ENCODE results near the gene INAFM2. TPM values are rescaled to one million over a fixed set of nuclear protein-coding genes. Genes with fewer than 3 reads are reported as not detected.

INAFM2 gene
- total RNA-seq, 1 donor from 2014 or later: 11.5 TPM

DNA sequence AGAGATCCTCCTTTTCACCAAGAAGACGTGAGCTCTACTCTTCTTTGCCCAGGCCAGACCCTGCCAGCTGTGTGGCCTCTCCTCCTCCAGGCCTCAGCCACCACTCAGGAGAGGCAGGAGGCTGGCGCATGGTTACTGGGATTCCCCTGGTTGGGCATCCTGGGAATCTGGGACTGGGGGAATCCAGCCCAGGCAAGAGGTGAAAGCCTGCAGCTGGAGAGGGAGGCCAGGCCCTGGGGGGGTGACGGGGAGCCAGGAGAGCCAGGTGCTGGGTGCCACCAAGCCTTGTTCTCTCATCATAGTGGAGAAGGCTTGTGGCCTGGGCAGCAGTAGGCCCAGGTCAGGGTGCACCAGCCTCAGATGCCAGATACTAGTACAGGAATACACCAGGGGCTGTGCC lies 11.0 kb downstream of the INAFM2 start:
- Histone ChIP-seq H3K9me3 (ENCODE audit: control insufficient read depth in 3 of 3, low read length in 3 of 3) (no peaks in the 10 kb centered on the region), H3K27me3 (ENCODE audit: control insufficient read depth in 3 of 3, insufficient read depth in 3 of 3, low read length in 3 of 3) (no peaks in the 10 kb centered on the region), H3K4me1 (ENCODE audit: control insufficient read depth in 3 of 3, insufficient read depth in 3 of 3, low read length in 3 of 3) (peaks cover 62 to 87% (median 75%) of the 10 kb centered on the region in 3 donors), H3K36me3 (ENCODE audit: control insufficient read depth in 3 of 3, insufficient read depth in 3 of 3, low read length in 3 of 3) (peaks cover 18 to 33% (median 19%) of the 10 kb centered on the region in 3 donors), H3K9ac (ENCODE audit: low read depth in 1 of 3, low read length in 3 of 3) (peak overlapping the region in 1 of 3 donors; percentile 66), H3K27ac (ENCODE audit: low read depth, low read length) (peak overlapping the region; percentile 73), H3K4me3 (ENCODE audit: low read length in 3 of 3) (no peak overlapping the region)

DNA sequence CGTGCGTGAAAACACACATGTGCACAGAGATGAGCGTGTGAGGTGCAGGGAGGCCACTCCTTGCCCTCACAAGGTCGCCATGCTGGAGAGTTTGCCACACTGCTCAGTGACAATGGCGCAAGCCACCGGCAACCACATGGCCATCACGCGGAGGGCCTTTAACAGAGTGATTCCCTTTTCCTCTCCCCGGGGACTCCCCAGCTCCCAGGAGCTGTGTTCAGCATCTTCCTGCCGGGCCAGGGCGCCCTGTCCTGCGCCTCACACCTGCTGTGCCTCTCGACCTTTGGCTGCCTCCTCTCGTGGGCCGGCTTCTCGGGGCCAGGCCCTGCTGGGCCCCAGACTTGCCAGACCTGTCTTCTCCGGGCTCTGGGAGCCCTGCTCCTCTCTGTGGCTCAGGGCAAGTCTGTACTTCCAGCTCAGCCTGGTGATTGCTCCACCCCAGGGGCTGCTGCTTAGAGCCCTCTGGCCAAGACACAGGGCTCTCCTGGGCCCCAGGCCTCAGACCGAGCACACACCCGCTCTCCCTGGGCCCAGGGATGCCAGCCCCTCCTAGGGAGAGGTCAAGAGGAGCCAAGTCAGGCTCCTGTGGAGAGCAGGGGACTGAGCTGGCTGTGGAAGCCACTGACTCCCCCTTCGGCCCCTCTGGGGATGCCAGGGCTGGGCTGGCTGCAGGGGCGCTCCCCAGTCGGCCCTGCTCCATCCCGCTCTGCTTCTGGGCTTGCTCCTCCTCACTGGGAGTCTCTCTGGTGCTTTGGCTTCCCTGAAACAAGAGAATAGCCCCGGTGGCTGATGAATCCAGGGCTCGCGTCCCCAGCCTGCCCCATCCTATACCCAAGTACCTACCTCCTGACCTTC lies 11.7 kb downstream of the INAFM2 start:
- Histone ChIP-seq H3K9me3 (ENCODE audit: control insufficient read depth in 3 of 3, low read length in 3 of 3) (no peaks in the 10 kb centered on the region), H3K9ac (ENCODE audit: low read depth in 1 of 3, low read length in 3 of 3) (peak overlapping the region in 2 of 3 donors; percentile 22 to 66), H3K4me1 (ENCODE audit: control insufficient read depth in 3 of 3, insufficient read depth in 3 of 3, low read length in 3 of 3) (peaks cover 67 to 90% (median 79%) of the 10 kb centered on the region in 3 donors), H3K27ac (ENCODE audit: low read depth, low read length) (peak overlapping the region; percentile 73), H3K4me3 (ENCODE audit: low read length in 3 of 3) (no peak overlapping the region), H3K27me3 (ENCODE audit: control insufficient read depth in 3 of 3, insufficient read depth in 3 of 3, low read length in 3 of 3) (no peaks in the 10 kb centered on the region), H3K36me3 (ENCODE audit: control insufficient read depth in 3 of 3, insufficient read depth in 3 of 3, low read length in 3 of 3) (peaks cover 18 to 33% (median 19%) of the 10 kb centered on the region in 3 donors)

DNA sequence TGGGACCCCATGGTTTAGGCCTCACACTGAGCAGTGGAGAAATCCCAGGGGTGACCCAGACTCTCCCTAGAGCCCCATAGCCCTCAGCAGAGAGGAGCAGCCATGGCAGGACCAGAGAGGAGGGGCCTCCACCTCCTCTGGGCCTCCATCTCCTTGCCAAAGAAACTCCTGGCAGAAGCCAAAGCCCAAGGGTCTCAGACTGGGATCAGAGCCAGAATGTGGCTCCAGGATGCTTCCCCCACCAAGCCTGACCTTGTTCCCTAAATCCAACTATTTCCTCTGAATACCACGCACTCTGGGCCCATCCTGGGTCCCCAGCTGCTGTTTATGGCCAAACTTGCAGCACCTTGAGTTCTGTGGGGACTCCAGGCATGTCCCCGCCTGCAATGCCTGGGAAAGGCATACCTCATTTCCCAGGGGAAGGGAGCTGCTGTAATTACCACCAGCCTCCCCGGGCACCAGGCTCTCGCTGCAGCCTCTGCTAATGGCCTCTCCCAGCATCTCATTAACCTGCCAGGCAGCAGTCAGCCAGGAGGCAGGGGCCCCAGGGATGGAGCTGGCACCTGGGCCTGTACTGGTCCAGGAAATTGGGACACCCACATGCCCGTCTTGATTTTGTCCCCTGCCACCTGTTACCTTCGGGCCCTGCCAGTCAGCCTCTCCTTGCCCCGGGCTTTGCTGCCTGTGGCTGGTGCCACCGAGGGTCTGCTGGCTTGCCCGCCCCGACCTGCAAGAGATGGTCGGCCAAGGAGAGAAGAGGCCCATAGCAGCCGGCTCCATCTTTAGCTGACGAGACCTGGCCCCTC lies 12.6 kb downstream of the INAFM2 start:
- Histone ChIP-seq H3K4me3 (ENCODE audit: low read length in 3 of 3) (no peak overlapping the region), H3K36me3 (ENCODE audit: control insufficient read depth in 3 of 3, insufficient read depth in 3 of 3, low read length in 3 of 3) (peaks cover 18 to 33% (median 19%) of the 10 kb centered on the region in 3 donors), H3K27ac (ENCODE audit: low read depth, low read length) (peak overlapping the region; percentile 73), H3K9ac (ENCODE audit: low read depth in 1 of 3, low read length in 3 of 3) (peak overlapping the region; percentile 10 to 33 (median 22)), H3K9me3 (ENCODE audit: control insufficient read depth in 3 of 3, low read length in 3 of 3) (no peaks in the 10 kb centered on the region), H3K4me1 (ENCODE audit: control insufficient read depth in 3 of 3, insufficient read depth in 3 of 3, low read length in 3 of 3) (peaks cover 76 to 90% (median 81%) of the 10 kb centered on the region in 3 donors), H3K27me3 (ENCODE audit: control insufficient read depth in 3 of 3, insufficient read depth in 3 of 3, low read length in 3 of 3) (no peaks in the 10 kb centered on the region)

DNA sequence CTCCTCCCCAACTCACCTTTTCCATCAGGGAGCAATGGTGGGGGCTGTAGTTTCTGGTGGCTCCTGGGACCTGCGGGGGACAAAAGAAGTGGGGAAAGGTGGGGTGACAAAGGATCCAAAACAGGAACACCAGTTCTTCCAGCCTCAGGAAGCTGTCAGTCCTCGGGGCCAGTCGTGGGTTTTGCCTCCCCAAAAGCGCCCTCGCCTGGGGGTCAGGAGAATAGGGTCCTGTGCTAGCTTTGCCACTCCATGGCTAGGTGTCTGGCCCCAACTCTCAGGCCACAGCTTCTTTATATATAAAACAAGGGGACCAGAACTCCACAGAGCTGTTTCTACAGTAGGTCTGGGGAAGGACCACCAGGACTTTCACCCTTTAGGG lies 13.2 kb downstream of the INAFM2 start:
- Histone ChIP-seq H3K4me3 (ENCODE audit: low read length in 3 of 3) (no peak overlapping the region), H3K9ac (ENCODE audit: low read depth in 1 of 3, low read length in 3 of 3) (peak overlapping the region in 2 of 3 donors; percentile 24 to 33), H3K27me3 (ENCODE audit: control insufficient read depth in 3 of 3, insufficient read depth in 3 of 3, low read length in 3 of 3) (no peaks in the 10 kb centered on the region), H3K36me3 (ENCODE audit: control insufficient read depth in 3 of 3, insufficient read depth in 3 of 3, low read length in 3 of 3) (peaks cover 18 to 33% (median 19%) of the 10 kb centered on the region in 3 donors), H3K9me3 (ENCODE audit: control insufficient read depth in 3 of 3, low read length in 3 of 3) (no peaks in the 10 kb centered on the region), H3K27ac (ENCODE audit: low read depth, low read length) (peak overlapping the region; percentile 10), H3K4me1 (ENCODE audit: control insufficient read depth in 3 of 3, insufficient read depth in 3 of 3, low read length in 3 of 3) (peaks cover 82 to 90% (median 86%) of the 10 kb centered on the region in 3 donors)

DNA sequence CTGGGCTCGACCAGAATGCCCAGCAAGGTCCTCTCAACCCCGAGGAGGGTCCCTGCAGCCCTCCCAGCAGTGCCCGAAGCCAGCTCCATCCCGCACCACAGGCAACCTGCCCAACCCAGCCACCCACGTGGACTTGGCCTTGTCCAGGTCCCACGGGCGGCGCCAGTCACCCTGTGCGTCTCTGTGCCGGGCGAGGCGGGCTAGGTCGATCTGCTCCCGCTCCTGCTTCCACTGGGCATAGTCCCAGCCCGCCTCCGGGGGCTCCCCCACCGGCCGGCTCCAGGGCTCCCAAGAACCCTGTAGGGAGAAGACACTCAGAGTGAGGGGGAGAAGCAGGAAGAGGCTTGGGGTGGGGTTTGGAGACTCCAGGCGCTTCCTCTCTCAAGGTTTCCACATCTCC lies 14.1 kb downstream of the INAFM2 start:
- no peaks in the 10 kb centered on the region for H3K27me3 ChIP-seq (ENCODE audit: control insufficient read depth in 3 of 3, insufficient read depth in 3 of 3, low read length in 3 of 3)
- H3K9ac ChIP-seq (ENCODE audit: low read depth in 1 of 3, low read length in 3 of 3): peak overlapping the region in 2 of 3 donors; percentile 15 to 99
- peak overlapping the region; percentile 97 for H3K27ac ChIP-seq (ENCODE audit: low read depth, low read length)
- H3K36me3 ChIP-seq (ENCODE audit: control insufficient read depth in 3 of 3, insufficient read depth in 3 of 3, low read length in 3 of 3): peaks cover 18 to 33% (median 19%) of the 10 kb centered on the region in 3 donors
- peaks cover 83 to 89% (median 85%) of the 10 kb centered on the region in 3 donors for H3K4me1 ChIP-seq (ENCODE audit: control insufficient read depth in 3 of 3, insufficient read depth in 3 of 3, low read length in 3 of 3)
- no peaks in the 10 kb centered on the region for H3K9me3 ChIP-seq (ENCODE audit: control insufficient read depth in 3 of 3, low read length in 3 of 3)
- H3K4me3 ChIP-seq (ENCODE audit: low read length in 3 of 3): peak overlapping the region in 2 of 3 donors; percentile 2 to 14

DNA sequence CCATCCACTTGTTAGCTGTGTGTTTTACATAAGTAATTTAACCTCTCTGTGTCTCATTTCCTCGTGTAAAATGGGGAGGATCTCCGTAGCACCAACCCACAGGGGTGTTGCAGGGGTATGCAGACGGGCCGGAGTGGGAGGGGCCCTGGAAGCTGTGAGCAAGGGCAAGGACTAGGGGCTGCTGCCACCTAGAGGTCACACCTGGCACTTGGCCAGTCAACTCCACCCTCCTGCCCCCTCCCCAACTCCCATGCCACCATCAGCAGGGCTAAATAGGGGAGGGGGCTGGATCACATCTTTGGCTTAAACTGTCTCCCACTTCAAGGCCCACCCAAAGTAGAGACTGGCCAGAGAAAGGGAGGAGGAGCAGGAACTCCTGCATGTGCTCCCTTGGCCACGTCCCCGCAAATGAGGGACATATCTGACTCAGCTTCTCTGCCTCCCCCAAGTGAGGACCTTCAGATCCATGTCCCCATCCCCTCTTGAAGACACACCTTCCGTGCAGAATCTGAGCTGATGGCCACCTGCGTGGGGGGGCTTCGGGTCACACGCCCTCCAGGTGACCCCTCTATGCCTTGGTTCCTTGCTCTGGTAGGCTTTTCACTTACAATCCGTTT lies 14.7 kb downstream of the INAFM2 start:
- no peaks in the 10 kb centered on the region for H3K27me3 ChIP-seq (ENCODE audit: control insufficient read depth in 3 of 3, insufficient read depth in 3 of 3, low read length in 3 of 3)
- H3K27ac ChIP-seq (ENCODE audit: low read depth, low read length): peak overlapping the region; percentile 97
- peaks cover 88 to 95% (median 89%) of the 10 kb centered on the region in 3 donors for H3K4me1 ChIP-seq (ENCODE audit: control insufficient read depth in 3 of 3, insufficient read depth in 3 of 3, low read length in 3 of 3)
- peaks cover 18 to 33% (median 19%) of the 10 kb centered on the region in 3 donors for H3K36me3 ChIP-seq (ENCODE audit: control insufficient read depth in 3 of 3, insufficient read depth in 3 of 3, low read length in 3 of 3)
- H3K9ac ChIP-seq (ENCODE audit: low read depth in 1 of 3, low read length in 3 of 3): peak overlapping the region; percentile 94 to 99 (median 99)
- H3K4me3 ChIP-seq (ENCODE audit: low read length in 3 of 3): peak overlapping the region; percentile 89 to 90 (median 90)
- no peaks in the 10 kb centered on the region for H3K9me3 ChIP-seq (ENCODE audit: control insufficient read depth in 3 of 3, low read length in 3 of 3)

DNA sequence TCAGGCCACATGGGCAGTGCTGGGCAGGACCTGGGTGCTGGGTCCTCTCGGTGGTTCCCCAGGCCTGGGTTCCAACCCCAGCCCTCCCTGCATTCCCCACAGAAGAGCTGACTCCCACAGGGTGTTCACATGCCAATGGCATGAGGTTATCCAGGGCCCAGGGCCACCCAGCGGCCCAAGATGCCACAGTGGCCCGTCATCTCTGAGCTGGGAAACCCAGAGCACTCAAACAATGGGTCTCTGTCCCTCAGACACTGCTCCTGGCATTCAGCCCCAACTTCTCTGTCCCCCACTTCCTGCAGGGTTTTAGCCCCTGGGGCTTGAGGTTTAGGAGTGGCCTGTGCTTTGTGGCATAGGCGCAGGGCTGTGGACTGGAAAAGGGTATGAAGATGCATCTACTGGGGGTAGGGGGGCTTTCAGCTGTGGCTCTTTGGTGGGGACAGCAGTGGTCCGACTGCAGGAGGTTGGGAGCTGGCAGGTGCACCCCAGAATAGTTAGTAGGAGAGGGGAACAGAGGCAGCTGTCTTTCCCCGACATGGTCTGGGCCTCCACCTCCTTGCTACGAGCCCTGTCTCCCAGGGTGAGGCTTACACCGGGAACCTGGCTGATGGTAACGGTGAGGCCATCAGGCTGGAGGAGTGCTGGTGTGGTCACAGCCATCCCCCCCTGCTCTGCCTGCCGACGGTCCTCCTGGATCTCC lies 15.6 kb downstream of the INAFM2 start:
- H3K36me3 ChIP-seq (ENCODE audit: control insufficient read depth in 3 of 3, insufficient read depth in 3 of 3, low read length in 3 of 3): peaks cover 18 to 30% (median 19%) of the 10 kb centered on the region in 3 donors
- peak overlapping the region; percentile 97 for H3K27ac ChIP-seq (ENCODE audit: low read depth, low read length)
- H3K4me3 ChIP-seq (ENCODE audit: low read length in 3 of 3): peak overlapping the region; percentile 89 to 90 (median 90)
- no peaks in the 10 kb centered on the region for H3K27me3 ChIP-seq (ENCODE audit: control insufficient read depth in 3 of 3, insufficient read depth in 3 of 3, low read length in 3 of 3)
- H3K4me1 ChIP-seq (ENCODE audit: control insufficient read depth in 3 of 3, insufficient read depth in 3 of 3, low read length in 3 of 3): peaks cover 87 to 97% (median 92%) of the 10 kb centered on the region in 3 donors
- H3K9me3 ChIP-seq (ENCODE audit: control insufficient read depth in 3 of 3, low read length in 3 of 3): no peaks in the 10 kb centered on the region
- peak overlapping the region; percentile 94 to 99 (median 99) for H3K9ac ChIP-seq (ENCODE audit: low read depth in 1 of 3, low read length in 3 of 3)

DNA sequence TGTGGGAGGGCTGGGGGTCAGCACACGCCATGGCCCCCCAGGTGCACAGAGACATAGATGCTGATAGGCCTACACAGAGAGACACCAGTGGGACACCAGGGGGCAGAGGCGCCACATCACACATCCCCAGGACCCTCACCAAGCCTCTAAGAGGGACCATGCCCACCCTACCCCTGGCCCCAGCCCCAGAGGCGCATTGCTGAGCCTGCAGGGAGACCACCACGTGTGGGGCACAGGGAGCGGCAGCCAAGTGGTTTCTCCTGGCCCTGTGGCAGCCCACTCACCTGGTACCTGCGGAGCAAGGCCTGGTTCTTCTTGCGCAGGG lies 16.1 kb downstream of the INAFM2 start:
- H3K36me3 ChIP-seq (ENCODE audit: control insufficient read depth in 3 of 3, insufficient read depth in 3 of 3, low read length in 3 of 3): peaks cover 18 to 30% (median 19%) of the 10 kb centered on the region in 3 donors
- H3K27ac ChIP-seq (ENCODE audit: low read depth, low read length): peak overlapping the region; percentile 97
- peak overlapping the region; percentile 94 to 99 (median 99) for H3K9ac ChIP-seq (ENCODE audit: low read depth in 1 of 3, low read length in 3 of 3)
- peak overlapping the region; percentile 89 to 90 (median 90) for H3K4me3 ChIP-seq (ENCODE audit: low read length in 3 of 3)
- no peaks in the 10 kb centered on the region for H3K9me3 ChIP-seq (ENCODE audit: control insufficient read depth in 3 of 3, low read length in 3 of 3)
- H3K4me1 ChIP-seq (ENCODE audit: control insufficient read depth in 3 of 3, insufficient read depth in 3 of 3, low read length in 3 of 3): peaks cover 87 to 97% (median 91%) of the 10 kb centered on the region in 3 donors
- H3K27me3 ChIP-seq (ENCODE audit: control insufficient read depth in 3 of 3, insufficient read depth in 3 of 3, low read length in 3 of 3): no peaks in the 10 kb centered on the region
